Hepatocyte (in vitro differentiated cells): Measurements from ENCODE around the gene TNS3.

ENCODE experiments used
- EZH2phosphoT487 ChIP-seq: fragments of 200-600 bp; sonication (generic); IDR thresholded peaks from one replicate; pipeline ENCODE4 v1.6.1; 2018; ENCODE audit warnings: antibody characterized with exemption, mild to moderate bottlenecking, low read depth, moderate library complexity; ENCODE audit not compliant: unreplicated experiment, severe bottlenecking
- TF ChIP-seq, protein P1 (sequence below): fragments of 200-600 bp; sonication (generic); IDR thresholded peaks from 2 replicates; pipeline ENCODE4 v1.5.1; 2016; ENCODE audit warnings: antibody characterized with exemption, mild to moderate bottlenecking; ENCODE audit not compliant: poor library complexity

DNA sequence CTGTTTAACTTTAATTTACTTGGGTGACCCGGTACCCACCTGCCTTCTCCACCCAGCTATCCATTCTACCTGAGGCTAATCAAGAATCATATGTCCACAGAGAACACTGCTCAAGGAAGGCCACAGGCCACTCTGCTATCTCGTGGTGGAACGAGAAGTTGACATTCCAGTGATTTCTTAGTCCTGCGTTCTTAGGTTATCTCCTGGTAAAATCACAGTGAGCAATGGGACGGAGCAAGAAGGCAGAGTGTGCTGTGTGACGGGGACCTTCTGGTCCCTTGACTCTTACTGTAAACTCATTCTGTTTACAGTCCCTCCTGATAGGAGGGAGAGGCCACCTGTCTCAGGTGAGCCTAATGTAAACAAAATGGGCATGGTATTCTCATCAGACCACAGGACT lies 256.6 kb downstream of the TNS3 start:
- TF ChIP-seq, protein P1, sequence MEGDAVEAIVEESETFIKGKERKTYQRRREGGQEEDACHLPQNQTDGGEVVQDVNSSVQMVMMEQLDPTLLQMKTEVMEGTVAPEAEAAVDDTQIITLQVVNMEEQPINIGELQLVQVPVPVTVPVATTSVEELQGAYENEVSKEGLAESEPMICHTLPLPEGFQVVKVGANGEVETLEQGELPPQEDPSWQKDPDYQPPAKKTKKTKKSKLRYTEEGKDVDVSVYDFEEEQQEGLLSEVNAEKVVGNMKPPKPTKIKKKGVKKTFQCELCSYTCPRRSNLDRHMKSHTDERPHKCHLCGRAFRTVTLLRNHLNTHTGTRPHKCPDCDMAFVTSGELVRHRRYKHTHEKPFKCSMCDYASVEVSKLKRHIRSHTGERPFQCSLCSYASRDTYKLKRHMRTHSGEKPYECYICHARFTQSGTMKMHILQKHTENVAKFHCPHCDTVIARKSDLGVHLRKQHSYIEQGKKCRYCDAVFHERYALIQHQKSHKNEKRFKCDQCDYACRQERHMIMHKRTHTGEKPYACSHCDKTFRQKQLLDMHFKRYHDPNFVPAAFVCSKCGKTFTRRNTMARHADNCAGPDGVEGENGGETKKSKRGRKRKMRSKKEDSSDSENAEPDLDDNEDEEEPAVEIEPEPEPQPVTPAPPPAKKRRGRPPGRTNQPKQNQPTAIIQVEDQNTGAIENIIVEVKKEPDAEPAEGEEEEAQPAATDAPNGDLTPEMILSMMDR: no peak
- TF ChIP-seq EZH2phosphoT487: no peak
